Mesodermal cell (in vitro differentiated cells): ENCODE measurements around the gene CCDC85C.

ENCODE experiments used
- H3K27ac ChIP-seq: 2 replicates; pipeline ENCODE4 v1.7.0; 2013; ENCODE audit warnings: mild to moderate bottlenecking, low read depth, low read length, moderate library complexity; ENCODE audit not compliant: severe bottlenecking
- H3K36me3 ChIP-seq: 2 replicates; pipeline ENCODE4 v1.7.1; 2013; ENCODE audit warnings: mild to moderate bottlenecking, low read length, moderate library complexity; ENCODE audit not compliant: control insufficient read depth, insufficient read depth
- H3K4me1 ChIP-seq: one replicate; pipeline ENCODE4 v1.7.1; 2013; ENCODE audit warnings: mild to moderate bottlenecking, low read length; ENCODE audit not compliant: insufficient read depth, control insufficient read depth, poor library complexity, severe bottlenecking
- H3K4me3 ChIP-seq: 2 replicates; pipeline ENCODE4 v1.7.0; 2013; ENCODE audit warnings: low read length, control low read depth, mild to moderate bottlenecking; ENCODE audit not compliant: insufficient read depth, poor library complexity, severe bottlenecking; ENCODE audit errors: extremely low read depth
- H3K9me3 ChIP-seq: 2 replicates; pipeline ENCODE4 v1.7.1; 2013; ENCODE audit warnings: mild to moderate bottlenecking, low read length, moderate library complexity; ENCODE audit not compliant: control insufficient read depth
- WGBS, 2 experiments: methylation state at CpG; one replicate each; pipeline ENCODE4 v1.1.5; 2013; ENCODE audit warnings: missing lambda C conversion rate in 2 of 2; ENCODE audit not compliant: insufficient coverage in 2 of 2; 5-methylcytosine and 5-hydroxymethylcytosine counted together

Gene CCDC85C

GRCh38 chr14:99616832-99617800 is 13.1 kb upstream of the CCDC85C start:
- Histone ChIP-seq H3K4me1 (peaks cover 14% of the 10 kb centered on the region), H3K36me3 (no peaks in the 10 kb centered on the region), H3K27ac (no peak overlapping the region), H3K9me3 (no peaks in the 10 kb centered on the region), H3K4me3 (no peak overlapping the region)
- WGBS, 2 experiments = 93% methylated on average over 11 to 12 of the region's 16 CpGs

GRCh38 chr14:99615497-99616157 is 11.6 kb upstream of the CCDC85C start:
- Histone ChIP-seq H3K4me3 (no peak overlapping the region), H3K4me1 (peaks cover 14% of the 10 kb centered on the region)
- WGBS, 2 experiments = 90 to 91% methylated on average over 4 to 6 of the region's 7 CpGs

GRCh38 chr14:99612738-99613330 is 8.8 kb upstream of the CCDC85C start:
- H3K36me3 ChIP-seq = no peaks in the 10 kb centered on the region
- WGBS, 2 experiments = 68 to 82% methylated on average over 3 to 6 of the region's 8 CpGs
- H3K4me3 ChIP-seq = no peak overlapping the region
- H3K27ac ChIP-seq = no peak overlapping the region
- no peaks in the 10 kb centered on the region for H3K9me3 ChIP-seq
- H3K4me1 ChIP-seq = peaks cover 3% of the 10 kb centered on the region

More at GRCh38 chr14:99615497-99616157, 11.6 kb upstream of the CCDC85C start:
- Histone ChIP-seq H3K36me3 (no peaks in the 10 kb centered on the region), H3K9me3 (no peaks in the 10 kb centered on the region), H3K27ac (no peak overlapping the region)

GRCh38 chr14:99612071-99612737 is 8.2 kb upstream of the CCDC85C start:
- Histone ChIP-seq H3K36me3 (no peaks in the 10 kb centered on the region), H3K4me3 (no peak overlapping the region), H3K4me1 (peaks cover 3% of the 10 kb centered on the region), H3K27ac (no peak overlapping the region), H3K9me3 (no peaks in the 10 kb centered on the region)
- WGBS, 2 experiments = 78 to 84% methylated on average over 7 to 9 of the region's 11 CpGs

- no peak overlapping the region for H3K27ac ChIP-seq
- 80 to 100% methylated on average over 1 of the region's 4 CpGs for WGBS, 2 experiments
Observed at GRCh38 chr14:99611646-99612045, 7.6 kb upstream of the CCDC85C start.

GRCh38 chr14:99609245-99610170 is 5.5 kb upstream of the CCDC85C start:
- WGBS, 2 experiments = 78 to 97% methylated on average over 4 to 5 of the region's 10 CpGs
- Histone ChIP-seq H3K4me3 (no peak overlapping the region), H3K27ac (no peak overlapping the region), H3K36me3 (no peaks in the 10 kb centered on the region), H3K4me1 (peaks cover 11% of the 10 kb centered on the region), H3K9me3 (no peaks in the 10 kb centered on the region)

More at GRCh38 chr14:99611646-99612045, 7.6 kb upstream of the CCDC85C start:
- no peaks in the 10 kb centered on the region for H3K36me3 ChIP-seq
- H3K4me3 ChIP-seq = no peak overlapping the region
- H3K9me3 ChIP-seq = no peaks in the 10 kb centered on the region
- peaks cover 3% of the 10 kb centered on the region for H3K4me1 ChIP-seq

- H3K27ac ChIP-seq = no peak overlapping the region
- no peaks in the 10 kb centered on the region for H3K9me3 ChIP-seq
- no peaks in the 10 kb centered on the region for H3K36me3 ChIP-seq
- 97 to 100% methylated on average over 1 to 2 of the region's 2 CpGs for WGBS, 2 experiments
- H3K4me3 ChIP-seq = no peak overlapping the region
- peaks cover 11% of the 10 kb centered on the region for H3K4me1 ChIP-seq
Observed at GRCh38 chr14:99608591-99608990, 4.6 kb upstream of the CCDC85C start.

- H3K4me3 ChIP-seq = no peak overlapping the region
- H3K27ac ChIP-seq = peak overlapping the region; percentile 57
- H3K9me3 ChIP-seq = no peaks in the 10 kb centered on the region
- 69 to 70% methylated on average over 6 of the region's 7 CpGs for WGBS, 2 experiments
- no peaks in the 10 kb centered on the region for H3K36me3 ChIP-seq
- peaks cover 17% of the 10 kb centered on the region for H3K4me1 ChIP-seq
Observed at GRCh38 chr14:99606359-99606758, 2.4 kb upstream of the CCDC85C start.

GRCh38 chr14:99605299-99605961 is 1.4 kb upstream of the CCDC85C start:
- H3K4me1 ChIP-seq = peaks cover 23% of the 10 kb centered on the region
- peak overlapping the region; percentile 66 for H3K4me3 ChIP-seq
- no peaks in the 10 kb centered on the region for H3K9me3 ChIP-seq
- H3K27ac ChIP-seq = peak overlapping the region; percentile 89
- WGBS, 2 experiments = 3 to 5% methylated on average over 21 to 37 of the region's 38 CpGs
- H3K36me3 ChIP-seq = no peaks in the 10 kb centered on the region
